ENCODE data around the gene ERCC1. TPM values are rescaled to one million over a fixed set of nuclear protein-coding genes. Genes with fewer than 3 reads are reported as not detected.

The ERCC1 gene
- polyA plus RNA-seq, 1 of the 3 experiments (the other 2 are of a cell fraction) = 95.3 TPM

- TF ChIP-seq YY1 (IDR thresholded peaks at IDR 0.05; ENCODE audit: low read depth) (peak; percentile 80), RFX5 (IDR thresholded peaks at IDR 0.05; ENCODE audit: low read length) (no peak), GATA2 (CRISPR knock-in tag; IDR thresholded peaks at IDR 0.05) (no peak), MEF2A (IDR thresholded peaks at IDR 0.05; ENCODE audit: borderline replicate concordance, low read depth) (no peak), TCF12 (IDR thresholded peaks at IDR 0.05) (peak; percentile 63), CHD2 (IDR thresholded peaks at IDR 0.05; ENCODE audit: low read length, partially characterized antibody) (no peak), RAD21 (IDR thresholded peaks at IDR 0.05; ENCODE audit: low read length) (no peak), EP300 (IDR thresholded peaks at IDR 0.05; ENCODE audit: borderline replicate concordance in 1 of 2, low read depth in 1 of 2, low read length in 1 of 2) (peak in 1 of 2 experiments; percentile 86; a peak in 1 of 4 replicates), FOXM1 (IDR thresholded peaks at IDR 0.05; ENCODE audit: low read depth) (no peak)
- TF ChIP-seq, protein P1, sequence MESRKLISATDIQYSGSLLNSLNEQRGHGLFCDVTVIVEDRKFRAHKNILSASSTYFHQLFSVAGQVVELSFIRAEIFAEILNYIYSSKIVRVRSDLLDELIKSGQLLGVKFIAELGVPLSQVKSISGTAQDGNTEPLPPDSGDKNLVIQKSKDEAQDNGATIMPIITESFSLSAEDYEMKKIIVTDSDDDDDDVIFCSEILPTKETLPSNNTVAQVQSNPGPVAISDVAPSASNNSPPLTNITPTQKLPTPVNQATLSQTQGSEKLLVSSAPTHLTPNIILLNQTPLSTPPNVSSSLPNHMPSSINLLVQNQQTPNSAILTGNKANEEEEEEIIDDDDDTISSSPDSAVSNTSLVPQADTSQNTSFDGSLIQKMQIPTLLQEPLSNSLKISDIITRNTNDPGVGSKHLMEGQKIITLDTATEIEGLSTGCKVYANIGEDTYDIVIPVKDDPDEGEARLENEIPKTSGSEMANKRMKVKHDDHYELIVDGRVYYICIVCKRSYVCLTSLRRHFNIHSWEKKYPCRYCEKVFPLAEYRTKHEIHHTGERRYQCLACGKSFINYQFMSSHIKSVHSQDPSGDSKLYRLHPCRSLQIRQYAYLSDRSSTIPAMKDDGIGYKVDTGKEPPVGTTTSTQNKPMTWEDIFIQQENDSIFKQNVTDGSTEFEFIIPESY (IDR thresholded peaks at IDR 0.05; ENCODE audit: borderline replicate concordance, low read depth) = no peak
These were observed 47.5 kb downstream of the ERCC1 start (continued) for GRCh38 chr19:45376045-45376724.

DNA sequence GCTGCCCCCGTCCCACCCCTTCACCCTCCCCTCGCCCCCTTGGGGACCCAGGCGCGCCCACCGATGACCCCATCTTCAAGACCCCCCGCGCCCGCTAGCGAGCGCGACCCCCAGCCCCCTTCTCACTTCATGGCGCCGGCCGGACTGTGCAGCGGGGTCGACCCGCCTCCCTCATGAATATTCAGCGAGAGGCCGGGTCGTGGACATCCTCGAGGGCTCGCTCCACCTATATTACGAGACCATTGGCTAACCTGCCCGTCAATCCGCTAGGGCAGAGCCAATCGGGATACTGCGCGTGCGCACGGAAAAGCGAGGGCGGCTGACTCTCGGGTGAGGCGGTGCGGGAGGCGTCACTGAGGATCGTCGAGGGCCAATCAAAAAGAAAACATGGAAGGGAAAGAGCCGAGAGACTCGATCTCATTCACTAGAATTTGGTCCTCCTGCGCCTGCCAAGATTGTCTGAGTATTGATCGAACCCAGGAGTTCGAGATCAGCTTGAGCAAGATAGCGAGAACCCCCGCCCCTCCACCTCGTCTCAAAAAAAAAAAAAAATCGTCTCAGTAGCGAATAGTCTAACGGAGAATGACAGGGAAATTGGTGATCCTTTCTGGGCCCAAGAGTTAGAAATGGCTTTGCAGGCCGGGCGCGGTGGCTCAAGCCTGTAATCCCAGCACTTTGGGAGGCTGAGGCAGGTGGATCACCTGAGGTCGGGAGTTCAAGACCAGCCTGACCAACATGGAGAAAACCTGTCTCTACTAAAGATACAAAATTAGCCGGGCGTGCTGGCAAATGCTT lies 53.1 kb downstream of the ERCC1 start, which contains the start of gene ERCC2:
Gene ERCC2 (minus strand): TSS at position 164 of the 795 bp plus-strand sequence. CDS start 33 bp downstream, at position 131.
- TF ChIP-seq RXRA (IDR thresholded peaks at IDR 0.05; ENCODE audit: borderline replicate concordance, low read depth) (no peak), PBX3 (IDR thresholded peaks at IDR 0.05) (peak; percentile 100), TEAD4 (IDR thresholded peaks at IDR 0.05; ENCODE audit: borderline replicate concordance, insufficient read depth) (no peak), SIN3A (IDR thresholded peaks at IDR 0.05; ENCODE audit: borderline replicate concordance, low read depth, low read length) (no peak), MXI1 (IDR thresholded peaks at IDR 0.05; ENCODE audit: low read depth, low read length) (0 out of 2 replicates have a peak, but pooled peaks have one; percentile 7), YY1 (IDR thresholded peaks at IDR 0.05; ENCODE audit: low read depth) (peak; percentile 75; the same call in 1 of the 2 replicates), TAF1 (IDR thresholded peaks at IDR 0.05; ENCODE audit: borderline replicate concordance, low read depth, low read length) (peak; percentile 18; the same call in 1 of the 2 replicates), RFX5 (IDR thresholded peaks at IDR 0.05; ENCODE audit: low read length) (no peak), GABPA (IDR thresholded peaks at IDR 0.05; ENCODE audit: low read depth) (no peak), NRF1 (IDR thresholded peaks at IDR 0.05; ENCODE audit: low read depth, low read length) (peak; percentile 95), FOXJ3 (CRISPR knock-in tag; IDR thresholded peaks at IDR 0.05) (no peak), POLR2AphosphoS5 (IDR thresholded peaks at IDR 0.05; ENCODE audit: low read depth, low read length) (peak; percentile 34; the same call in 1 of the 2 replicates), ELF1 (IDR thresholded peaks at IDR 0.05) (no peak)
- TF ChIP-seq, protein P2, sequence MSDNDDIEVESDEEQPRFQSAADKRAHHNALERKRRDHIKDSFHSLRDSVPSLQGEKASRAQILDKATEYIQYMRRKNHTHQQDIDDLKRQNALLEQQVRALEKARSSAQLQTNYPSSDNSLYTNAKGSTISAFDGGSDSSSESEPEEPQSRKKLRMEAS (IDR thresholded peaks at IDR 0.05; ENCODE audit: low read depth) = 0 out of 2 replicates have a peak, but pooled peaks have one; percentile 19
- TF ChIP-seq, protein P1 (IDR thresholded peaks at IDR 0.05; ENCODE audit: borderline replicate concordance, low read depth) = no peak
- no peaks in the 10 kb centered on the region for H3K9me3 ChIP-seq
- H2AFZ ChIP-seq (ENCODE audit: low read depth) = peak within 1 kb of the TSS; percentile 98
- H3K27me3 ChIP-seq (ENCODE audit: insufficient read depth) = no peaks in the 10 kb centered on the region
- ChIA-PET CTCF (interaction anchor here (1.0 to 3.5 kb wide), 6 partner anchors 23 to 69 kb away, joined by 3 to 13 read pairs (median 3); partner anchors contain the start of gene PPP1R13L), POLR2A (interaction anchor here (0.7 kb wide), 1 partner anchor 17 kb away, joined by 3 read pairs; no protein-coding TSS in a partner anchor)
- H3K4me2 ChIP-seq = peak within 1 kb of the TSS; percentile 96
- DNase-seq = peak; percentile 100
- peaks cover 0 to 17% of the 10 kb centered on the region in 2 experiments for H3K36me3 ChIP-seq (replicated peaks in 1 of 2; ENCODE audit: control insufficient read depth in 1 of 2, insufficient read depth in 2 of 2, low read length in 1 of 2)
- peak within 1 kb of the TSS; percentile 79 to 88 for H3K27ac ChIP-seq (ENCODE audit: low read depth in 2 of 2, low read length in 1 of 2)
- no peaks in the 10 kb centered on the region for H4K20me1 ChIP-seq (ENCODE audit: insufficient read depth)
- H3K4me1 ChIP-seq (ENCODE audit: control insufficient read depth in 1 of 2, insufficient read depth in 2 of 2, low read depth in 1 of 2, low read length in 1 of 2) = peaks cover 5 to 7% of the 10 kb centered on the region in 2 experiments; a peak in 2 of 4 replicates
- WGBS (ENCODE audit: low lambda C conversion rate) = 5% methylated on average over 53 of the region's 55 CpGs
- peak within 1 kb of the TSS; percentile 60 to 90 for H3K4me3 ChIP-seq (ENCODE audit: low read depth in 2 of 2, low read length in 1 of 2)
- no peaks in the 10 kb centered on the region for H3K9me2 ChIP-seq
- H3F3A ChIP-seq (replicated peaks; ENCODE audit: insufficient read depth) = peaks cover 12% of the 10 kb centered on the region
- H3K9ac ChIP-seq = peak within 1 kb of the TSS; percentile 76
- peaks cover 44% of the 10 kb centered on the region for H3K79me2 ChIP-seq (ENCODE audit: insufficient read depth)

Data from SK-N-SH (cell line).